Activated CD4-positive, alpha-beta T cell treated with anti-CD3 and anti-CD28 coated beads for 36 hours (primary cell): ENCODE data around the gene SARDH. TPM values are rescaled to one million over a fixed set of nuclear protein-coding genes. Genes with fewer than 3 reads are reported as not detected.

ENCODE experiments used
- ATAC-seq: fragments of 200-7000 bp; cut with Tn5 transposase; one replicate; pipeline ENCODE4 v1.10.0; 2021; ENCODE audit warnings: mild to moderate bottlenecking, moderate library complexity
- CTCF ChIA-PET: fragments of 350-600 bp; sonication (Branson Sonifier 250); formaldehyde crosslinking; loops from one replicate; lab custom pipeline; 2021; ENCODE audit warnings: antibody characterized with exemption; lab: Charles Lee
- POLR2A ChIA-PET: fragments of 350-600 bp; sonication (Branson Sonifier 250); formaldehyde crosslinking; loops from one replicate; lab custom pipeline; 2021; ENCODE audit warnings: antibody characterized with exemption, inconsistent platforms; lab: Charles Lee
- DNase-seq: peaks from one replicate; pipeline ENCODE4 v3.0.0-alpha.2; 2020
- H3K27ac Mint-ChIP-seq: one replicate; pipeline ENCODE4 v1.8.0; 2021; ENCODE audit warnings: mixed read lengths
- H3K27me3 Mint-ChIP-seq: one replicate; pipeline ENCODE4 v1.8.0; 2021; ENCODE audit warnings: mixed read lengths
- H3K36me3 Mint-ChIP-seq: one replicate; pipeline ENCODE4 v1.8.0; 2021; ENCODE audit warnings: low read depth, mixed read lengths
- H3K4me1 Mint-ChIP-seq: one replicate; pipeline ENCODE4 v1.8.0; 2021; ENCODE audit warnings: mixed read lengths
- H3K4me3 Mint-ChIP-seq: one replicate; pipeline ENCODE4 v1.8.0; 2021; ENCODE audit warnings: mild to moderate bottlenecking, moderate library complexity, mixed read lengths
- H3K9me3 Mint-ChIP-seq: one replicate; pipeline ENCODE4 v1.8.0; 2021; ENCODE audit warnings: low read depth, mixed read lengths
- intact Hi-C, 2 experiments: fragments of 100-400 bp; cut with DNase I in 1 of 2; cut with micrococcal nuclease in 1 of 2; formaldehyde crosslinking; loops; one replicate each; pipeline versions ENCODE4 v1.14.2 to v1.15.1; 2022 to 2024; cut with DNase I, micrococcal nuclease
- total RNA-seq, 2 experiments: library from RNA; stranded (reverse); gene quantifications; one replicate each; pipeline ENCODE4 v1.2.3, GENCODE V29; 2021

The SARDH gene
- total RNA-seq, 2 experiments from 2014 or later, result 7.8 to 8.2 TPM

- intact Hi-C loops, result no loop called here
- ChIA-PET POLR2A (interaction anchor here (0.8 kb wide), 2 partner anchors 14 to 17 kb away, joined by 4 read pairs; no protein-coding TSS in a partner anchor), CTCF (interaction anchor here (0.6 to 1.8 kb wide), 6 partner anchors 9 to 793 kb away, joined by 3 to 12 read pairs (median 4); no protein-coding TSS in a partner anchor)
- no peaks in the 10 kb centered on the region for H3K9me3 Mint-ChIP-seq
- H3K36me3 Mint-ChIP-seq, result no peaks in the 10 kb centered on the region
- peaks cover 25% of the 10 kb centered on the region for H3K4me1 Mint-ChIP-seq
- no peak for DNase-seq
- H3K27me3 Mint-ChIP-seq, result no peaks in the 10 kb centered on the region
- H3K4me3 Mint-ChIP-seq, result no peak overlapping the region
- ATAC-seq, result peak; percentile 6
- peak overlapping the region; percentile 94 for H3K27ac Mint-ChIP-seq
These were observed 53.8 kb downstream of the SARDH start for GRCh38 chr9:133684121-133684935.

DNA sequence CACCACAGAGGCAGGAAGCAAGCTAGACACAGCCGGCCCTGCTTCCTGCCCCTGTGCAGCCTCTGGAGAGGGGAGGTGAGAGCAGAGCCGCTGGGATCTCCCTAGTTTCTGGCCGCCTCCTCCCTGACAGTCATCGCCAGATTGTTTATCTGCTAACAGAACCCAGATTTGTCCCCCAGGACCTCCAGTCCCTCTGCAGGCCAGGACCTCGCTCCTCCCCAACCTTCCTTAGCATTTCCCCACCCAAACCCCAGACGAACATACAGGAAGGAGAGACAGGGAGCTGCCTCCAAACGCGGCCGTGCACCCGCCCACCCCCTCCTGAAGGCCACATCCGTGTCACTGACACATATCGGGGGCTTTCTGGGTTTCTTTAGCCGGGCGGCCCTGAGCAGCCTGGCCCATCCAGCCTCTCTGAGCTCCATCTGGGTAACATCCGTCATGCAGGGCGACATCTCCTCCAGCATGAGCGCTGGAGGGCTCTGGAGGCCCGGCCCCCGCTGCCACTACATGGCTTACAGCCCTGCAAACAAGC, 54.5 kb downstream of the SARDH start:
- CTCF ChIA-PET, result interaction anchor here (0.6 to 1.8 kb wide), 6 partner anchors 10 to 349 kb away, joined by 3 to 12 read pairs (median 4); no protein-coding TSS in a partner anchor
- DNase-seq, result peak; percentile 78
- H3K4me1 Mint-ChIP-seq, result peaks cover 29% of the 10 kb centered on the region
- peak overlapping the region; percentile 40 for H3K4me3 Mint-ChIP-seq
- peak overlapping the region; percentile 94 for H3K27ac Mint-ChIP-seq
- intact Hi-C loops, result loop anchor here in 1 of 2 experiments (1.0 kb wide), 1 partner anchor 19 kb away; no protein-coding TSS in a partner anchor
- ATAC-seq, result peak; percentile 89
- POLR2A ChIA-PET, result interaction anchor here (0.6 to 0.8 kb wide), 3 partner anchors 15 to 340 kb away, joined by 3 to 4 read pairs (median 4); no protein-coding TSS in a partner anchor
- no peaks in the 10 kb centered on the region for H3K27me3 Mint-ChIP-seq
- no peaks in the 10 kb centered on the region for H3K36me3 Mint-ChIP-seq
- no peaks in the 10 kb centered on the region for H3K9me3 Mint-ChIP-seq

- DNase-seq (no peak), ATAC-seq (peak; percentile 5)
- Mint-ChIP-seq H3K36me3 (no peaks in the 10 kb centered on the region), H3K27me3 (no peaks in the 10 kb centered on the region), H3K4me3 (peak overlapping the region; percentile 40), H3K4me1 (peaks cover 36% of the 10 kb centered on the region), H3K9me3 (no peaks in the 10 kb centered on the region), H3K27ac (peak overlapping the region; percentile 94)
- intact Hi-C loops, result loop anchor here in 1 of 2 experiments (1.0 kb wide), 1 partner anchor 19 kb away; no protein-coding TSS in a partner anchor
- CTCF ChIA-PET, result interaction anchor here (0.6 to 1.8 kb wide), 5 partner anchors 14 to 350 kb away, joined by 3 to 12 read pairs (median 4); no protein-coding TSS in a partner anchor
- POLR2A ChIA-PET, result interaction anchor here (0.6 to 0.8 kb wide), 2 partner anchors 16 to 341 kb away, joined by 3 to 4 read pairs; no protein-coding TSS in a partner anchor
These were observed 55.1 kb downstream of the SARDH start for GRCh38 chr9:133682818-133683585.

DNA sequence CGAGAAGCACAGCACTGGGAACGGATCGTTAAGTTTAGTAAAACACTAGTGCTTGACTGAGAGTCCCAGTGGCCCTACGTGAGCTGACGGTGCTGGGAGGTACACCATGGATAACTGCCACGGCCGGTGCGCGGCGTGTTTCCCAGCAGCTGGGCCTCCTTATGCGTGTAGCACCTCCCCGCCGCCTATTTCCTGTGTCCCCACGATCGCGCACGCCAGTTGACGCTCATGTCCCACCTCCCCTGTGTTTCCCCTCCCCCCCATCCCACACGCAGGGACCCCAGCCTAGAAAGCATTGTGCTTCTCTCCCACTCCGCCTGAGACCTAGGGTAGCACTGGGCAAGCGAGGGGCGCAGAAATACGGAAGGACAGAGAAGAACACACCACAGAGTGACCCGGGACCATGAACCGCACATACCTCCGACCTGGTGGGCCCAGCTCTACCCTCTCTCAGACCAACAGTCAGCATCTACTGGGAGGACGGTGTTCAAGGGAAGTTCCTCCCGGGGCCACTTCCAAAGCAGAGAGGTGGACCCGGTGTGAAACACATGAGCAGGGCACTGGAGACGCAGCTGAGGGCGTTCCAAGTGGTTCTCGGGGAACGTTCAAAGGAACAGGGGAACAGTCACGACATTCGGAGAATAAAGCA, 56.4 kb downstream of the SARDH start:
- intact Hi-C loops, result no loop called here
- Mint-ChIP-seq H3K9me3 (no peaks in the 10 kb centered on the region), H3K27me3 (no peaks in the 10 kb centered on the region), H3K36me3 (no peaks in the 10 kb centered on the region), H3K4me1 (peaks cover 47% of the 10 kb centered on the region), H3K4me3 (no peak overlapping the region), H3K27ac (peak overlapping the region; percentile 51)
- ChIA-PET POLR2A (no interaction called here), CTCF (interaction anchor here (0.7 to 1.1 kb wide), 2 partner anchors 10 to 61 kb away, joined by 3 to 4 read pairs; no protein-coding TSS in a partner anchor)
- no peak for ATAC-seq
- no peak for DNase-seq

- Mint-ChIP-seq H3K36me3 (no peaks in the 10 kb centered on the region), H3K9me3 (no peaks in the 10 kb centered on the region), H3K27ac (no peak overlapping the region), H3K4me1 (peaks cover 54% of the 10 kb centered on the region), H3K4me3 (no peak overlapping the region), H3K27me3 (no peaks in the 10 kb centered on the region)
- intact Hi-C loops, result no loop called here
- POLR2A ChIA-PET, result no interaction called here
- ATAC-seq (no peak), DNase-seq (no peak)
- CTCF ChIA-PET, result no interaction called here
These were observed 57.0 kb downstream of the SARDH start for GRCh38 chr9:133680976-133681657.

DNA sequence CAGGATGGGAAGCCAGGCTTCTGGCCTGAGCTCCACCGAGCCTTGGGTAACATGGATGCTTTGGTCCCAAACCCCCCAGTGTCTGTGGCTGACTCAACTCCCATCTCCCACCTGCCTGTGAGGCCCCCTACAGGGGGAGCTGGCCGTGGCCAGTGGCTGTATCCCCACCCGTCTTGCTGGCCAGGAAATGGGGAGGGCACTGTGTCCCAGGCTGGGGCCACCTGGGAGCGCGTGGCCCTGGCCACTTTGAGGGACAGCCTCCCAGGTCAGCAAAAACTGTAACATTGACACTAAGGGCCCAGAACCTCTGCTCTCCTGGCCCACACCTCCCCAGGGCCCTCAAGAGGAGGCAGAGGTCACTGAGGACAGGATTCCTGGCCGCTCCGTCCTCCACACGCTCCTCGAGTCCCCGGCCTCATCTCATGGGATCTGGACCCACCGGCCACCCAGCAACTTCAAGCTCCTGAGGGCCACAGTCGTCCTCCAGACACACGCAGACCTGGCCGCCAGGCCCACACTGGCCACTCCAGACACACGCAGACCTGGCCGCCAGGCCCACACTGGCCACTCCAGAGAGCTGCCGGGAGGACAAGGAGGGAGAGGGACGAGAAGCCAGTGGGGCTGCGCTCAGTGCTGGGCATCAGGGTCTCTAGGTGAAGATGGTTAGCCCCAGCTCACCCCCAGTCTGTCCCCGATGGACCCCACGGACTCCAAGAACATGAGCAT, 57.7 kb downstream of the SARDH start:
- POLR2A ChIA-PET, result no interaction called here
- no peaks in the 10 kb centered on the region for H3K27me3 Mint-ChIP-seq

DNA sequence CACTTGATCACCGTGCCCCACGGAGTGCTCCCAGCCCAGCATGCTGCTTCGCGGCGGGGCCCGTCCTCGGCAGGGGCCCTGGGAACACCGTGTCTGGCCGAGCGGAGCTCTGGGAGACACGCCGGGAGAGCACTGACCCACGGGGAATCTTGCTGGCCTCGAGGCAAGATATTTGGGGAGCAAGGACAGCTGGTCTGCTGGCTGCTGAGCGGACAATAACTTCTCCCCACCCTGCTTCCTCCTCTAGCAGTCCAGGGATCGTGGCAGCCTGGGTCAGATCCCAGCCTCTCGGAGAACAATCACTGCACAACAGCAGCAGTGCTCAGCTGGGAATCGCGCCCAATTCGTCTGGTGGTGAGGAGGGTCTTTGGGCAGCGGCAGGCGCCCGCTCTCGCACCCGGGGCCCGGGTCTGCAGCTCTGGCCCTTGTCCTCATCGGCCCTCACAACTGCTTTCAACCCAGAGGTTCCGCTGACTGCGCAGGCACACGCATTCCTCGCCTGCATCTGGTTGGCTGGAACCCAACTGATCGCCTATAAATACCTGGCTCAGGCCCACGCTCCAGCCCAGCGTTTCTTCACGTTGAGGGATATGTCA, 58.6 kb downstream of the SARDH start:
- no peaks in the 10 kb centered on the region for H3K9me3 Mint-ChIP-seq
- H3K27me3 Mint-ChIP-seq, result no peaks in the 10 kb centered on the region
- ChIA-PET CTCF (interaction anchor here (2.0 kb wide), 1 partner anchor 64 kb away, joined by 4 read pairs; no protein-coding TSS in a partner anchor), POLR2A (no interaction called here)
- no peak overlapping the region for H3K4me3 Mint-ChIP-seq
- no peak overlapping the region for H3K27ac Mint-ChIP-seq
- H3K36me3 Mint-ChIP-seq, result no peaks in the 10 kb centered on the region
- no peak for DNase-seq
- intact Hi-C loops, result no loop called here
- no peak for ATAC-seq
- peaks cover 62% of the 10 kb centered on the region for H3K4me1 Mint-ChIP-seq

More for the DNA sequence above, 57.7 kb downstream of the SARDH start:
- no peak overlapping the region for H3K4me3 Mint-ChIP-seq
- no peaks in the 10 kb centered on the region for H3K9me3 Mint-ChIP-seq
- intact Hi-C loops, result no loop called here
- ATAC-seq (no peak), DNase-seq (no peak)
- CTCF ChIA-PET, result no interaction called here
- H3K36me3 Mint-ChIP-seq, result no peaks in the 10 kb centered on the region
- no peak overlapping the region for H3K27ac Mint-ChIP-seq
- H3K4me1 Mint-ChIP-seq, result peaks cover 61% of the 10 kb centered on the region

- CTCF ChIA-PET, result interaction anchor here (0.6 to 2.0 kb wide), 3 partner anchors 64 to 196 kb away, joined by 3 to 4 read pairs (median 3); no protein-coding TSS in a partner anchor
- POLR2A ChIA-PET, result no interaction called here
- no peak overlapping the region for H3K27ac Mint-ChIP-seq
These were observed 59.1 kb downstream of the SARDH start for GRCh38 chr9:133679056-133679455.

GRCh38 chr9:133677126-133678010, 60.8 kb downstream of the SARDH start:
- ATAC-seq (peak; percentile 100), DNase-seq (peak; percentile 78)
- Mint-ChIP-seq H3K4me1 (peaks cover 45% of the 10 kb centered on the region), H3K27me3 (no peaks in the 10 kb centered on the region), H3K27ac (peak overlapping the region; percentile 37), H3K4me3 (no peak overlapping the region), H3K9me3 (no peaks in the 10 kb centered on the region), H3K36me3 (no peaks in the 10 kb centered on the region)
- ChIA-PET POLR2A (interaction anchor here (0.6 to 0.9 kb wide), 2 partner anchors 24 to 148 kb away, joined by 3 to 5 read pairs; no protein-coding TSS in a partner anchor), CTCF (interaction anchor here (0.6 to 2.0 kb wide), 5 partner anchors 11 to 535 kb away, joined by 3 to 4 read pairs (median 3); no protein-coding TSS in a partner anchor)
- intact Hi-C loops, result loop anchor here in 1 of 2 experiments (2.0 kb wide), 1 partner anchor 23 kb away; no protein-coding TSS in a partner anchor

More at GRCh38 chr9:133679056-133679455, 59.1 kb downstream of the SARDH start:
- Mint-ChIP-seq H3K27me3 (no peaks in the 10 kb centered on the region), H3K4me1 (peaks cover 58% of the 10 kb centered on the region), H3K4me3 (no peak overlapping the region), H3K36me3 (no peaks in the 10 kb centered on the region), H3K9me3 (no peaks in the 10 kb centered on the region)
- intact Hi-C loops, result no loop called here
- DNase-seq, result no peak
- no peak for ATAC-seq
